ENCODE data around the gene OVOL2.

DNA sequence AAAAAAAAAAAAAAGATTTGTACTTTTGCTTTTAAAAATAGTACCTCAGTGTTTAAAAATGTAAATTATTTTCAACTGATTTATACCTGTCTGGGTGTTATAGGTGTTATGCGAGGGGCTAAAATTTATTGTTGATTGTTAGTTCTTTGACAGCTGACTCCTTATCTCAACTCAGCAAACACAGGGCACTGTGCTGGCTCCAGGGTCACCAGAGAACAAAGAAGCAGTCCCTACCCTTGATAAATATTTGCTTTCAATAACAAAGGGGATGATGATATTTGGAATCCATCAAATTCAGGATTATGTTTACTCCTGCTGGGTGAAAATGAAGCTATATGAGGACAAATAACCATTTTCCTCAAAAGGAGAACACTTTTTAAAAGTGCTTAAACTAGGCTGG, 45.8 kb upstream of the OVOL2 start:
- TF ChIP-seq, protein P1, sequence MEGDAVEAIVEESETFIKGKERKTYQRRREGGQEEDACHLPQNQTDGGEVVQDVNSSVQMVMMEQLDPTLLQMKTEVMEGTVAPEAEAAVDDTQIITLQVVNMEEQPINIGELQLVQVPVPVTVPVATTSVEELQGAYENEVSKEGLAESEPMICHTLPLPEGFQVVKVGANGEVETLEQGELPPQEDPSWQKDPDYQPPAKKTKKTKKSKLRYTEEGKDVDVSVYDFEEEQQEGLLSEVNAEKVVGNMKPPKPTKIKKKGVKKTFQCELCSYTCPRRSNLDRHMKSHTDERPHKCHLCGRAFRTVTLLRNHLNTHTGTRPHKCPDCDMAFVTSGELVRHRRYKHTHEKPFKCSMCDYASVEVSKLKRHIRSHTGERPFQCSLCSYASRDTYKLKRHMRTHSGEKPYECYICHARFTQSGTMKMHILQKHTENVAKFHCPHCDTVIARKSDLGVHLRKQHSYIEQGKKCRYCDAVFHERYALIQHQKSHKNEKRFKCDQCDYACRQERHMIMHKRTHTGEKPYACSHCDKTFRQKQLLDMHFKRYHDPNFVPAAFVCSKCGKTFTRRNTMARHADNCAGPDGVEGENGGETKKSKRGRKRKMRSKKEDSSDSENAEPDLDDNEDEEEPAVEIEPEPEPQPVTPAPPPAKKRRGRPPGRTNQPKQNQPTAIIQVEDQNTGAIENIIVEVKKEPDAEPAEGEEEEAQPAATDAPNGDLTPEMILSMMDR (IDR thresholded peaks at IDR 0.05; ENCODE audit: insufficient read depth, low read length, poor library complexity, severe bottlenecking): no peak
- no peak for TF ChIP-seq EZH2phosphoT487 (conservative IDR thresholded peaks at IDR 0.05; ENCODE audit: low read length)

All from SU-DHL-6 (cell line).